Jurkat, Clone E6-1 (cell line): ENCODE measurements around the gene SCAF4.
A peak's percentile ranks its signal among the peaks of the same experiment; 100 is the strongest.
"Not testable (repeated sequence)": the region's sequence is repeated elsewhere in the genome, so short reads cannot be mapped to it uniquely, and the experiment has no call there.

ENCODE experiments used
- DNase-seq: peaks from one replicate; pipeline ENCODE4 v3.0.0-alpha.2; 2011; ENCODE audit warnings: low read depth, low spot score
- H3K4me3 ChIP-seq: 2 replicates; pipeline ENCODE4 v1.5.1; 2011; ENCODE audit warnings: mild to moderate bottlenecking, low read length, control low read depth, moderate library complexity

SCAF4 gene

GRCh38 chr21:31741116-31741515 lies 9.2 kb upstream of the SCAF4 start:
- no peak overlapping the region for H3K4me3 ChIP-seq
- no peak for DNase-seq

GRCh38 chr21:31737586-31738397 lies 5.9 kb upstream of the SCAF4 start:
- H3K4me3 ChIP-seq, DNase-seq: not testable (repeated sequence)

GRCh38 chr21:31735511-31735992 lies 3.6 kb upstream of the SCAF4 start:
- no peak for DNase-seq
- no peak overlapping the region for H3K4me3 ChIP-seq

- peak overlapping the region; percentile 85; the same call in 1 of the 2 replicates for H3K4me3 ChIP-seq
- no peak for DNase-seq
Measured at GRCh38 chr21:31733551-31734149, 1.7 kb upstream of the SCAF4 start.

GRCh38 chr21:31732597-31733550 lies 956 bp upstream of the SCAF4 start:
- DNase-seq = peak; percentile 27

DNA sequence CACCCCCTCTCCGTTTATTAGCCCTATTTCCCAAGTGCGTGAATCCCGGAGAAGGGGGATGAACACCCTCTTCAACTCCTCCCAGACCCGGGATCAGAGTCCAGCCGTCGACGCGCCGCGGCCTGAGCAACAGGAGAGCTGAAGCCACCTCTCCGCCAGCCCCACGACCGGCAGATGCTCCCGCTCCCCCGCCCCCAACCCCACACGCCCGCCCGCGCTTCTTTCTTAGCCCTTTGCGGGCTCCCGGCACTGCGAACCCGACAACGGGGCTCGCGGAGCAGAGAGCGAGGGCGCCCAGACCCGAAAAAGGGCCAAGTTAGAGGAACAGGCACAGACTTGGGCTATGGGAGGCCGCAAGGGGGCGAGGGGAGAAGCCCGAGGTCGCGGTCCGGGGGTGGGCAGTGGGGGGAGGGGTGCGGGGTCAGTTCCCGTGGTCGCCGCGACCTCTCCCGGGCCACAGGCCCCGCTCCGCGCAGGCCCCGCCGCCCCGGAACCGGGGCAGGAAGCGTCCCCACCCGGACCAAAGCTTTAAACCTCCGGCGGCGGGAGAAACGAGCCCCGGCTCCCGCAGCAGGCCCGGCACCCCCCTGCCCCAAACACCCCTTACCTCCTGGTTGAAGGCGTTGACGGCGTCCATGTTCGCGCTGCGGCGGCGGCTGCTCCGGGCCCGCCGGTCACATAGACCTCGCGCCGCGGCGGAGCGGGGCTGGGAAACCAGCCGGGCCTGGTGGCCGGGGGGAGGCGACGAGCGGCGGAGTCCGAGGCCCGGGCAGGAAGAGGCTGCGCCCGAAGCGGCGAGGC lies 662 bp downstream of the SCAF4 start:
- H3K4me3 ChIP-seq = peak overlapping the region; percentile 67
- no peak for DNase-seq

More at GRCh38 chr21:31732597-31733550, 956 bp upstream of the SCAF4 start:
- peak overlapping the region; percentile 85 for H3K4me3 ChIP-seq

DNA sequence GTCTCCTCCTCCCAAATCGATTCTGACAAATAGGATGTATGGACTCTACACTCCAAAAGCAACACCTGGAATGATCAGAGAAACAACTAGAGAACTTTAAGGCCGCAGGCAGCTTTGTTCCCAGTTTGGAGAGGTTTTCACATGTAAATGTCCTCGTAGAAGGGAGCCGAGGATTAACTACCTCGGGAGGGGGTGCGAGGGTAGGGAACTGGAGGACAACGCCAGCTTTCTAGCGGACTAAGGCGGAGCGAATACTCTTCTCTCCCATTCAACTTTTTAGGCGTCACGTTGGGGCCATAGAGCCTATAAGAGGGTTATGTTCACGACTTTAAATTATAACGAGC lies 1.2 kb downstream of the SCAF4 start:
- peak overlapping the region; percentile 67 for H3K4me3 ChIP-seq
- no peak for DNase-seq

DNA sequence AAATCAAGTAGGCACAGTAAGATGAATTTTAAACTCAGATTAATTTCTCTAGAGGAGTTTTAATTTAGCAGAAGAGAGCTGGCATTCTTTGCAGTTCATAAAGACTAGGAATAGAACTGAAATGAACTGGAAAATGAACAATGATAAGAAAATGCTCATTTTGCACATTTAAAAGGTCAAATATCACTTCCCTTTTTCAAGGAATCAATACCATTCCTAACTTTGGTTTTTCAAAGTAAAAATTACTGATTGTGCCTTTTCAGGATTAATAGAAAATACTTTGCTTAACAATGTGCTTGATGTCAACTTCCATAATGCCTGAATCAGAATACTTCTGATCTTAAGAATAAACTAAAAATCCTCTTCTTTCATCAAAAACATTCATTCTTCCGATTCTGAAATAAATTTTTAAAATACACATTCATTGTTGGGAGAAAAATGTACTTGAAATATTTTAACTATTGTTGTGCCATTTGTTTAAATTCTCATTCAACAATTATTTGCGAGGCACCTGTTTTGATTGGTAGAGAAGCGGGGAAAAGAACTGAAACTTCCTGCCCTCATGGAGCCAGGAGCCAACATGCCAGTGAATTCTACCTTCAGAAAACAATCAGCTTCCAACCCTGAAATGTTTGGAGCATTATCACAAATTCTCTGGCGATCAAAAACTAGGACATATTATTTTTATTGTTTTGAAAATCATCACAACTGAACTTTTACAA lies 2.1 kb downstream of the SCAF4 start:
- DNase-seq = no peak
- H3K4me3 ChIP-seq = no peak overlapping the region; the same call in 1 of the 2 replicates

GRCh38 chr21:31728952-31729351 lies 3.0 kb downstream of the SCAF4 start:
- H3K4me3 ChIP-seq = no peak overlapping the region

DNA sequence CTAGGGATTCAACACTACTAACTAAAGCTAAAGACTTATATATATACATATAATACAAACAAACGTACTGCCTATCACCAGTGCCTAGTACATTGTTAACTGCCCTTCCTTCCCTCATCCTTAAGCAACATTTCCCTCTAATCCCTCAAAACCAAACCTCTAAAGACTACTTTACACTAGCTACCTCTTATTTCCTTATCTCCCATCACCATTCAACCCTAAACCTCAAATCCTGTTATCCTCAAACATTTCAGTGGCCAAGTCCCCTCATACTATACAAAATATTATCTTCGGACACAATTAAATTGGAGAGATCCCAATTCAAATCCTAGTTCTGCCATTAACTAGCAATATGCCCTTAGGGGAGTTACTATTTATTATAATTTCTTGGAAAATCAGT lies 3.7 kb downstream of the SCAF4 start:
- no peak overlapping the region for H3K4me3 ChIP-seq
- DNase-seq = no peak

More at GRCh38 chr21:31728952-31729351, 3.0 kb downstream of the SCAF4 start:
- DNase-seq = no peak

GRCh38 chr21:31727181-31727580 lies 4.7 kb downstream of the SCAF4 start:
- H3K4me3 ChIP-seq = no peak overlapping the region
- no peak for DNase-seq

- no peak for DNase-seq
- no peak overlapping the region for H3K4me3 ChIP-seq
Measured at GRCh38 chr21:31726407-31726806, 5.5 kb downstream of the SCAF4 start.

DNA sequence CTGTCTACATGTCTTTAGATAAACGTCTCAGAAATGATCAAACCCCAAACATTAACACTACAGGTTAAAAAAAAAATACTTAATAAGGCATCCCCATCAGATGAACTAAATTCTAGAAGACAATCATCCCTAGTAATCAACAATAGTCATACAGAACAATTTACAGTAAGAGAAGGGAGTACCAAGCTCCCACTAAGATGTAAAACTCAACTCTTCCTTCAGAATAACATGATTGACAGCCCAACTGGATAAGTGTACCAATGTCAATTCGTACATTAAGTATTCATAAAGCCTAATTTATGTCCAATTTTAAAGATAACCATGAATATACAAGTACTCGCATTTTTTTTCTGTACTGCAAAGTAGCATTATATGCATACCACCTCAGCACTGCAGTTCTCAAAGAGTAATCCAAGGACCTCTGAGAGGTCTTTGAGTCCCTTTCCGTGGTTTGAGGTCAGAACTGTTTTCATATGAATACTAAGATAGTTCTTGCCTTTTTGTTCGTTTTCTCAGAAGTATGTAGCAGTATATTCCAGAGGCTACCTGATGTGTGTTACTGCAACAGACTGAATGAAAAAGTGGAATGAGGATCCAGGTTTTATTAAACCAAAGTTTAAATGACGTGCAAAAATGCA lies 6.6 kb downstream of the SCAF4 start:
- peak; percentile 34 for DNase-seq
- H3K4me3 ChIP-seq = no peak overlapping the region

- H3K4me3 ChIP-seq = no peak overlapping the region
- DNase-seq = no peak
Measured at GRCh38 chr21:31724552-31724951, 7.4 kb downstream of the SCAF4 start.

DNA sequence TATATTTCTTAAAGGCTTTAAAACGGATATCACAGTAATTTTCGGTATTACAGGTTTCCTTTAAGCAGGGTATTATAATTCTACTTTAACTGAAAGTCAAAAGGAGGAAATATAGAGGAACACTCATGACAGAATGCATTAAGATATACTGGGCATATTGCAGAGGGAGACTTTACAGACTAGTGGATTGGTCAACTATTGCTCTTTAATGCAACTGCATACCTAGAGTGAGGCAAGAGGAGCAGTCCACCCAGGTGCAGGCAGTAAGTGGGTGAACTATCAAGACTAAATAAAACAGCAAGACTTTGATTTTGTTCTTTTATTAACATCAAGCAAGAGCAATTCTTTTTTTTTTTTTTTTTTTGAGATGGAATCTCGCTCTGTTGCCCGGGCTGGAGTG lies 10.5 kb downstream of the SCAF4 start:
- H3K4me3 ChIP-seq = no peak overlapping the region
- DNase-seq = no peak

DNA sequence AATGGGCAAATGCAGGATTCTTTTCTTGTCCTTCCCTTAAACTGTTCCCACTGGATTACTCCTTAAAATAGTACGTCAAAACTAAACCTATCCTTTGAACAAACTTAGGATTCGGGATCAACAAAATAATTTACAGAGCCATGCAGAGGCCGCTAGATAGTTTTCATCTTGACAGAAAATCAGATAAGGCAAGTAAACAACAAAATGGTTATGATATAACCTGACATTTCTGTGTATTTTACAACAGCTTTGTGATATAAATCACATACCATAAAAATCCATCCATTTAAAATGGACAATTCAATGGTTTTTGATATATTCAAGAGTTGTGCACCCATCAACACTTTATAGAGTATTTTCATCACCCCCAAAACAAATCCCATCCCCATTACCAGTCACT lies 11.2 kb downstream of the SCAF4 start:
- no peak for DNase-seq
- no peak overlapping the region for H3K4me3 ChIP-seq

GRCh38 chr21:31720330-31720729 lies 11.6 kb downstream of the SCAF4 start:
- H3K4me3 ChIP-seq = no peak overlapping the region
- no peak for DNase-seq

DNA sequence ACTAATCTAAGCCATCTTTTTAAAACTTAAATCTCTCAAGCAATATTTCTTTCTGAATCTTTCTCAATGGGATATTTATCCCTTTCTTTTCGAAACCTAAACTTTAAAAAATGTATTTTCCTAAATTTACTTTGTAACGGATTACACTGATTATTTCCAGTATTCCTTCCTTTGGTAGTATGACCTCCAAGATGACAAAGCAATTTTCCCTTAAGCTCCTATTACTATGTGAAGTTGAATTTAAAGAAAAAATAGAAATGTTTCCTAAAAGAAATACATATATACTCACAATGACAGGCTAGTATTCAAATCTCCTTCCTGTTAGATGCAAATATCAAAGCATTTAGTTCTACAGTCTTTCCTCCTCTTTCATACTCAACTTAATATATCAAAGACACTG lies 15.8 kb downstream of the SCAF4 start:
- no peak for DNase-seq
- no peak overlapping the region for H3K4me3 ChIP-seq
